IPS-NIHi7 (cell line): Measurements from ENCODE around the gene PJA1.

Experiments used
- DNase-seq: peaks from one replicate; pipeline ENCODE4 v3.0.0; 2012; ENCODE audit warnings: mixed read lengths; ENCODE audit errors: extremely low spot score

PJA1 gene

GRCh38 chrX:69113723-69114122 lies 51.5 kb downstream of the PJA1 start:
- no peak for DNase-seq
